DND-41 (cell line): ENCODE data around the gene RHOB.

Source experiments
- CTCF ChIP-seq: IDR thresholded peaks from 2 replicates; pipeline ENCODE4 v1.5.1; 2012; ENCODE audit warnings: borderline replicate concordance, low read length, moderate library complexity, mild to moderate bottlenecking; ENCODE audit not compliant: poor library complexity, severe bottlenecking; ENCODE audit errors: extremely low read depth
- EZH2 ChIP-seq: IDR thresholded peaks from 3 replicates; pipeline ENCODE4 v1.6.1; 2012; ENCODE audit warnings: borderline replicate concordance, low read depth, mild to moderate bottlenecking, moderate library complexity, low read length, inconsistent platforms; ENCODE audit not compliant: severe bottlenecking

GRCh38 chr2:20476950-20477349 is 30.1 kb downstream of the RHOB start:
- TF ChIP-seq CTCF (no peak), EZH2 (no peak)
